OCI-LY1 (cell line): ENCODE measurements around the gene LYPD6.

Experiments used
- EZH2 ChIP-seq: fragments of 200-600 bp; sonication (generic), shearing (Covaris generic); IDR thresholded peaks from 2 replicates; pipeline ENCODE4 v1.8.0; 2017; ENCODE audit warnings: borderline replicate concordance, mixed run types, mild to moderate bottlenecking, antibody characterized with exemption, low read length, moderate library complexity, mixed read lengths
- TF ChIP-seq, protein P1 (sequence below): fragments of 200-600 bp; sonication (generic), shearing (Covaris generic); IDR thresholded peaks from 2 replicates; pipeline ENCODE4 v1.5.1; 2017; ENCODE audit warnings: mild to moderate bottlenecking, antibody characterized with exemption, low read length, moderate library complexity, mixed read lengths

DNA sequence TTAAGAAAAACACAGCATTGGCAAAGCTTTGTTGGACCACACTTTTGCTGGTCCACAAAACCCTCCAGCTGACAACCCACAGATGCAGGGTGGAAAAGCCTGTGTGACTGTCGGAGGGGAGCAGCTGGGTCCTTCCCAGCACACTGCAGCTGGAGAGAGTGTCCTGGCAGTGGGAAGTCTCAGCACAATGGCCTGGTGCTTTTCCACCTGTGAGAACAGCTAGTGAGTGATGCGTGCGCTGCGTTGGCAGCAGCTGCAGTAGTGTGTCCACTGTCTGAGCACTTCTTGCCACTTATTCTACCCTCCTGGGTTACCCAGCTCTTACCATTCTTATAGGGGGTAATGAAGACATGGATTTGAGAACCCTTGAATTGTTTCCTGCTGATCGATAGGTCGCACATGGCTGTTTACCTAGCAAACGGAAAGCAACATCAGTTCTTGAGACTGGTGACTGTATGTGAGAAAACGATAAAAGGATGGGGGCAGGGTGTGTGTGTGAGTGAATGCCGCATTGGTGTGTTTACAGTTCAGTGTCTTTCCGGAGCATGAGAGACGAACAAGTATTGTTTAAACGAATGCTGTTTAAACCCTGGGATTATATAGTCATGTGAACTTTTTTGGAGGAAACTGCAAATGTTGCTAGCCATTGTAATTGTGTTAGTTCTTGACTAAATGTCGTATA is 69.7 kb downstream of the LYPD6 start:
- TF ChIP-seq, protein P1, sequence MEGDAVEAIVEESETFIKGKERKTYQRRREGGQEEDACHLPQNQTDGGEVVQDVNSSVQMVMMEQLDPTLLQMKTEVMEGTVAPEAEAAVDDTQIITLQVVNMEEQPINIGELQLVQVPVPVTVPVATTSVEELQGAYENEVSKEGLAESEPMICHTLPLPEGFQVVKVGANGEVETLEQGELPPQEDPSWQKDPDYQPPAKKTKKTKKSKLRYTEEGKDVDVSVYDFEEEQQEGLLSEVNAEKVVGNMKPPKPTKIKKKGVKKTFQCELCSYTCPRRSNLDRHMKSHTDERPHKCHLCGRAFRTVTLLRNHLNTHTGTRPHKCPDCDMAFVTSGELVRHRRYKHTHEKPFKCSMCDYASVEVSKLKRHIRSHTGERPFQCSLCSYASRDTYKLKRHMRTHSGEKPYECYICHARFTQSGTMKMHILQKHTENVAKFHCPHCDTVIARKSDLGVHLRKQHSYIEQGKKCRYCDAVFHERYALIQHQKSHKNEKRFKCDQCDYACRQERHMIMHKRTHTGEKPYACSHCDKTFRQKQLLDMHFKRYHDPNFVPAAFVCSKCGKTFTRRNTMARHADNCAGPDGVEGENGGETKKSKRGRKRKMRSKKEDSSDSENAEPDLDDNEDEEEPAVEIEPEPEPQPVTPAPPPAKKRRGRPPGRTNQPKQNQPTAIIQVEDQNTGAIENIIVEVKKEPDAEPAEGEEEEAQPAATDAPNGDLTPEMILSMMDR = no peak
- TF ChIP-seq EZH2 = no peak
